Ovary (tissue), 3 donors: ENCODE results near the gene ZNF74.
"Not testable (repeated sequence)": the region's sequence is repeated elsewhere in the genome, so short reads cannot be mapped to it uniquely, and the experiment has no call there.

Experiments
- POLR2A ChIP-seq: fragments of 450-650 bp; IDR thresholded peaks from one replicate; pipeline ENCODE4 v1.6.1; 2017; ENCODE audit warnings: antibody characterized with exemption, mild to moderate bottlenecking, moderate library complexity
- TF ChIP-seq, protein P1 (sequence below), 3 donors: fragments of 450-650 bp in 2 of 3; fragments of 200-600 bp in 1 of 3; IDR thresholded peaks; one replicate each; pipeline versions ENCODE4 v1.5.1 to v1.8.0; 2016 to 2022; ENCODE audit warnings: antibody characterized with exemption in 3 of 3, mild to moderate bottlenecking in 1 of 3
- donor health status: DM: no; HTN: no; CAD: no.

DNA sequence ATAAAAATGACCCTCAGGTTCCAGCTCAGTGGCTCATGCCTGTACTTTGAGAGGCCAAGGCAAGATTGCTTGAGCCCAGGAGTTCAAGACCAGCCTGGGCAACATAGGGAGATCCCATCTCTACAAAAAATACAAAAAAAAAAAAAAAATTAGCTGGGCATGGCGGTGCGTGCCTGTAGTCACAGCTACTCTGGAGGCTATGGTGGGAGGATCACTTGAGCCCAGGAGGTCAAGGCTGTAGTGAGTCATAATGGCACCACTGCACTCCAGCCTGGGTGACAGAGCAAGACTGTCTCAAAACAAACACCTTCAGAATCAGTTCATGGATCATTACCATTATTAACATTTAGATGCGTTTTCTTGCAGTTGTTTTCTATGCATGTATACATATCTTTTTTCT is 15.4 kb downstream of the ZNF74 start:
- TF ChIP-seq, protein P1, sequence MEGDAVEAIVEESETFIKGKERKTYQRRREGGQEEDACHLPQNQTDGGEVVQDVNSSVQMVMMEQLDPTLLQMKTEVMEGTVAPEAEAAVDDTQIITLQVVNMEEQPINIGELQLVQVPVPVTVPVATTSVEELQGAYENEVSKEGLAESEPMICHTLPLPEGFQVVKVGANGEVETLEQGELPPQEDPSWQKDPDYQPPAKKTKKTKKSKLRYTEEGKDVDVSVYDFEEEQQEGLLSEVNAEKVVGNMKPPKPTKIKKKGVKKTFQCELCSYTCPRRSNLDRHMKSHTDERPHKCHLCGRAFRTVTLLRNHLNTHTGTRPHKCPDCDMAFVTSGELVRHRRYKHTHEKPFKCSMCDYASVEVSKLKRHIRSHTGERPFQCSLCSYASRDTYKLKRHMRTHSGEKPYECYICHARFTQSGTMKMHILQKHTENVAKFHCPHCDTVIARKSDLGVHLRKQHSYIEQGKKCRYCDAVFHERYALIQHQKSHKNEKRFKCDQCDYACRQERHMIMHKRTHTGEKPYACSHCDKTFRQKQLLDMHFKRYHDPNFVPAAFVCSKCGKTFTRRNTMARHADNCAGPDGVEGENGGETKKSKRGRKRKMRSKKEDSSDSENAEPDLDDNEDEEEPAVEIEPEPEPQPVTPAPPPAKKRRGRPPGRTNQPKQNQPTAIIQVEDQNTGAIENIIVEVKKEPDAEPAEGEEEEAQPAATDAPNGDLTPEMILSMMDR (IDR thresholded peaks at IDR 0.05): not testable (repeated sequence)
- not testable (repeated sequence) for TF ChIP-seq POLR2A
